SK-N-SH (cell line): Measurements from ENCODE around the gene MPZ. TPM values are rescaled to one million over a fixed set of nuclear protein-coding genes. Genes with fewer than 3 reads are reported as not detected.

Experiments used
- CTCF ChIA-PET: fragments of 300-600, 350-600 bp; formaldehyde crosslinking; extraction: SDS; loops from one replicate; lab custom pipeline; 2021; lab: Yijun Ruan, JAX
- POLR2A ChIA-PET: fragments of 350-600 bp; sonication (Branson Sonifier 250); formaldehyde crosslinking; extraction: SDS; loops from one replicate; lab custom pipeline; 2020; ENCODE audit warnings: antibody characterized with exemption, inconsistent platforms; lab: Yijun Ruan, JAX
- DNase-seq: peaks from one replicate; pipeline ENCODE4 v3.0.0; 2012
- H2AFZ ChIP-seq: fragments of 200-600 bp; sonication (generic); 2 replicates; pipeline ENCODE4 v1.8.1; 2016; ENCODE audit warnings: antibody characterized with exemption, mild to moderate bottlenecking, low read depth
- H3F3A ChIP-seq: fragments of 200-600 bp; sonication (generic); replicated peaks from 2 replicates; pipeline ENCODE3; 2016; ENCODE audit warnings: antibody characterized with exemption, mild to moderate bottlenecking; ENCODE audit not compliant: insufficient read depth
- H3K27ac ChIP-seq, 2 experiments: fragments of 200-500 bp in 1 of 2; fragments of 200-600 bp in 1 of 2; sonication (Bioruptor generic) in 1 of 2; sonication (generic), shearing (Covaris generic) in 1 of 2; 2 replicates each; pipeline versions ENCODE4 v1.5.1 to v1.6.1; 2014 to 2016; ENCODE audit warnings: low read depth in 2 of 2, inconsistent platforms in 1 of 2, low read length in 1 of 2, mild to moderate bottlenecking in 1 of 2, mixed read lengths in 1 of 2
- H3K27me3 ChIP-seq: fragments of 200-600 bp; sonication (generic), shearing (Covaris generic); 2 replicates; pipeline ENCODE4 v1.6.1; 2016; ENCODE audit warnings: mixed run types; ENCODE audit not compliant: insufficient read depth
- H3K36me3 ChIP-seq, 2 experiments: fragments of 200-500 bp in 1 of 2; fragments of 200-600 bp in 1 of 2; sonication (Bioruptor generic) in 1 of 2; sonication (generic) in 1 of 2; replicated peaks in 1 of 2; 2 replicates each; pipeline versions ENCODE3 to v1.5.1; 2014 to 2016; ENCODE audit warnings: low read length in 1 of 2, mild to moderate bottlenecking in 1 of 2; ENCODE audit not compliant: insufficient read depth in 2 of 2, control insufficient read depth in 1 of 2
- H3K4me1 ChIP-seq, 2 experiments: fragments of 200-500 bp in 1 of 2; fragments of 200-600 bp in 1 of 2; sonication (Bioruptor generic) in 1 of 2; sonication (generic), shearing (Covaris generic) in 1 of 2; 2 replicates each; pipeline versions ENCODE4 v1.5.1 to v1.6.1; 2014 to 2016; ENCODE audit warnings: low read depth in 1 of 2, low read length in 1 of 2, mixed run types in 1 of 2; ENCODE audit not compliant: insufficient read depth in 2 of 2, control insufficient read depth in 1 of 2
- H3K4me2 ChIP-seq: fragments of 200-600 bp; sonication (generic), shearing (Covaris generic); 2 replicates; pipeline ENCODE4 v1.6.1; 2017; ENCODE audit warnings: mixed run types
- H3K4me3 ChIP-seq, 2 experiments: fragments of 200-500 bp in 1 of 2; fragments of 200-600 bp in 1 of 2; sonication (Bioruptor generic) in 1 of 2; sonication (generic), shearing (Covaris generic) in 1 of 2; 2 replicates each; pipeline versions ENCODE4 v1.5.1 to v1.8.1; 2014 to 2016; ENCODE audit warnings: low read depth in 2 of 2, inconsistent platforms in 1 of 2, low read length in 1 of 2, mild to moderate bottlenecking in 1 of 2, mixed read lengths in 1 of 2, moderate library complexity in 1 of 2
- H3K79me2 ChIP-seq: fragments of 200-600 bp; sonication (generic); 2 replicates; pipeline ENCODE4 v1.8.1; 2017; ENCODE audit warnings: mild to moderate bottlenecking; ENCODE audit not compliant: insufficient read depth
- H3K9ac ChIP-seq: fragments of 200-600 bp; sonication (generic); 2 replicates; pipeline ENCODE4 v1.6.1; 2017; ENCODE audit warnings: mixed run types
- H3K9me2 ChIP-seq: fragments of 200-600 bp; sonication (generic); 2 replicates; pipeline ENCODE4 v1.6.1; 2017; ENCODE audit warnings: mixed run types
- H3K9me3 ChIP-seq: fragments of 200-600 bp; sonication (generic); 2 replicates; pipeline ENCODE4 v1.6.1; 2017; ENCODE audit warnings: mixed run types, mild to moderate bottlenecking, moderate library complexity
- H4K20me1 ChIP-seq: fragments of 200-600 bp; sonication (generic); 2 replicates; pipeline ENCODE4 v1.6.1; 2017; ENCODE audit warnings: mild to moderate bottlenecking, mixed run types; ENCODE audit not compliant: insufficient read depth
- ELF1 ChIP-seq: IDR thresholded peaks from 2 replicates; pipeline ENCODE4 v1.4.0; 2012
- EZH2phosphoT487 ChIP-seq: fragments of 200-600 bp; sonication (generic); IDR thresholded peaks from 2 replicates; pipeline ENCODE4 v1.6.1; 2017; ENCODE audit warnings: low read depth, mixed run types, mild to moderate bottlenecking, antibody characterized with exemption, moderate library complexity, borderline replicate concordance
- GABPA ChIP-seq: IDR thresholded peaks from 2 replicates; pipeline ENCODE4 v1.4.0; 2012; ENCODE audit warnings: low read depth, mild to moderate bottlenecking
- GATA2 ChIP-seq: sonication (generic); formaldehyde crosslinking; IDR thresholded peaks from 2 replicates; pipeline ENCODE4 v1.5.0; 2020; ENCODE audit warnings: mild to moderate bottlenecking, missing genetic modification reagents
- JUND ChIP-seq: IDR thresholded peaks from 2 replicates; pipeline ENCODE4 v1.4.0; 2012
- RCOR1 ChIP-seq: fragments of 150-350 bp; IDR thresholded peaks from 2 replicates; pipeline ENCODE4 v1.6.1; 2017; ENCODE audit warnings: antibody characterized with exemption, low read length
- RXRA ChIP-seq: IDR thresholded peaks from 2 replicates; pipeline ENCODE4 v1.4.0; 2012; ENCODE audit warnings: low read depth, mild to moderate bottlenecking, borderline replicate concordance
- ZBTB33 ChIP-seq: IDR thresholded peaks from 2 replicates; pipeline ENCODE4 v1.4.0; 2012; ENCODE audit warnings: low read depth, borderline replicate concordance
- WGBS: methylation state at CpG from one replicate; pipeline ENCODE4 v1.1.6; 2017; ENCODE audit warnings: low lambda C conversion rate; 5-methylcytosine and 5-hydroxymethylcytosine counted together
- polyA plus RNA-seq, 3 experiments: library from polyadenylated mRNA; depleted of rRNA; stranded (reverse); fragments of >200 nt; gene quantifications; 2 replicates each; pipeline ENCODE4 v1.2.3, GENCODE V29; 2012
- TF ChIP-seq, protein P1 (sequence below): IDR thresholded peaks from 2 replicates; pipeline ENCODE4; 2012

The MPZ gene
- polyA plus RNA-seq, 1 of the 3 experiments (the other 2 are of a cell fraction): 2.4 TPM

- Histone ChIP-seq H3K27ac (no peak overlapping the region), H3K4me1 (no peaks in the 10 kb centered on the region), H3K9me3 (no peaks in the 10 kb centered on the region), H2AFZ (no peak overlapping the region), H4K20me1 (no peaks in the 10 kb centered on the region), H3K9me2 (no peaks in the 10 kb centered on the region), H3F3A (no peaks in the 10 kb centered on the region), H3K36me3 (peaks cover 46% of the 10 kb centered on the region in 2 experiments), H3K27me3 (no peaks in the 10 kb centered on the region), H3K4me2 (no peak overlapping the region), H3K4me3 (no peak overlapping the region), H3K9ac (no peak overlapping the region), H3K79me2 (no peaks in the 10 kb centered on the region)
- POLR2A ChIA-PET: no interaction called here
- no peak for TF ChIP-seq JUND
- DNase-seq: no peak
- 100% methylated on average over 2 of the region's 2 CpGs for WGBS
- CTCF ChIA-PET: interaction anchor here (1.0 kb wide), 1 partner anchor 25 kb away, joined by 3 read pairs; the partner anchor contains the start of gene CFAP126
These were observed 32.4 kb upstream of the MPZ start for GRCh38 chr1:161342177-161342576.

DNA sequence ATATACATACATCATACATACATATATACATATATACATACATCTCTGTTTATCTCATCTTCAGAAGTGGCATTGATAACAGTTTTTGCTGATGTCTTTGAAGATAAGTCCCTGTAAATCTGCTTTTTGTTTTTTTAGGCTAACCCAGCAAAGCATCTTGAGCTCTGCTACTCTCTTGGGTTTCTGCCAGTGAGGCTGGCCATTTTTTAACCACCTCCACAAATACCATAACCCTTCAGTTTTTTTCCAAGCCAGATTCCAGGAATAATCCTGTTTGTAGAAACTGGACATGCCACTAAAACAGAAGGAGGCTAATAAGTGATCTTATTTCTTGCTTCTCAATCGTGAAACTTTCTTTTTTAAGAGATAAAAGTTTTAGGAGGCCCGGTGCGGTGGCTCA is 26.0 kb upstream of the MPZ start:
- CTCF ChIA-PET: no interaction called here

DNA sequence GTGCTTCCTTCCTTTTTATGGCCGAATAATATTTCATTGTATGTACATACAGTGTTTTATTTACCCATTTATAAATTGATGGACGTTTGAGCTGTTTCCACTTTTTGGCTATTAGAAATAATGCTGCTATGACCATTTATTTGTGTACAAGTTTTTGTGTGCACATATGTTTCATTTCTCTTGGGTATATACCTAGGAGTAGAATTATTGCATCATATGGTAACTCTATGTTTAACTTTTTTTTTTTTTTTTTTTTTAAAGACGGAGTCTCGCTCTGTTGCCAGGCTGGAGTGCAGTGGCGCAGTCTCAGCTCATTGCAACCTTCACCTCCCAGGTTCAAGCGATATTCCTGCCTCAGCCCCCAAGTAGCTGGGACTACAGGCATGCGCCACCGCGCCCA is 23.4 kb upstream of the MPZ start:
- no peak for DNase-seq
- H3K27me3 ChIP-seq: no peaks in the 10 kb centered on the region
- no peak overlapping the region for H3K9ac ChIP-seq
- no peaks in the 10 kb centered on the region for H3K9me2 ChIP-seq
- H4K20me1 ChIP-seq: no peaks in the 10 kb centered on the region
- no peak overlapping the region for H3K4me3 ChIP-seq
- 0 out of 2 replicates have a peak, but pooled peaks cover 4% of the 10 kb centered on the region for H3K79me2 ChIP-seq
- POLR2A ChIA-PET: interaction anchor here (2.0 kb wide), 1 partner anchor 10 kb away, joined by 6 read pairs; no protein-coding TSS in a partner anchor
- no peaks in the 10 kb centered on the region for H3F3A ChIP-seq
- H3K9me3 ChIP-seq: no peaks in the 10 kb centered on the region
- H3K4me1 ChIP-seq: no peaks in the 10 kb centered on the region
- no peak overlapping the region for H3K4me2 ChIP-seq
- 97% methylated on average over 9 of the region's 9 CpGs for WGBS
- H3K27ac ChIP-seq: no peak overlapping the region
- H3K36me3 ChIP-seq: peaks cover 38 to 60% of the 10 kb centered on the region in 2 experiments
- no peak overlapping the region for H2AFZ ChIP-seq
- CTCF ChIA-PET: interaction anchor here (1.9 kb wide), 1 partner anchor 49 kb away, joined by 6 read pairs; no protein-coding TSS in a partner anchor
- TF ChIP-seq ZBTB33 (no peak), RCOR1 (no peak), GABPA (no peak)

More for the DNA sequence above, 26.0 kb upstream of the MPZ start:
- peaks cover 25 to 49% of the 10 kb centered on the region in 2 experiments for H3K36me3 ChIP-seq
- no peaks in the 10 kb centered on the region for H3K9me2 ChIP-seq
- 84% methylated on average over 3 of the region's 3 CpGs for WGBS
- TF ChIP-seq JUND (no peak), RXRA (no peak), ELF1 (no peak), EZH2phosphoT487 (no peak), GATA2 (CRISPR knock-in tag) (no peak)
- TF ChIP-seq, protein P1, sequence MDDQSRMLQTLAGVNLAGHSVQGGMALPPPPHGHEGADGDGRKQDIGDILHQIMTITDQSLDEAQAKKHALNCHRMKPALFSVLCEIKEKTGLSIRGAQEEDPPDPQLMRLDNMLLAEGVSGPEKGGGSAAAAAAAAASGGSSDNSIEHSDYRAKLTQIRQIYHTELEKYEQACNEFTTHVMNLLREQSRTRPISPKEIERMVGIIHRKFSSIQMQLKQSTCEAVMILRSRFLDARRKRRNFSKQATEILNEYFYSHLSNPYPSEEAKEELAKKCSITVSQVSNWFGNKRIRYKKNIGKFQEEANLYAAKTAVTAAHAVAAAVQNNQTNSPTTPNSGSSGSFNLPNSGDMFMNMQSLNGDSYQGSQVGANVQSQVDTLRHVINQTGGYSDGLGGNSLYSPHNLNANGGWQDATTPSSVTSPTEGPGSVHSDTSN: no peak
- H3K27me3 ChIP-seq: no peaks in the 10 kb centered on the region
- H3K4me3 ChIP-seq: no peak overlapping the region
- POLR2A ChIA-PET: no interaction called here
- 0 out of 2 replicates have a peak, but pooled peaks cover 4% of the 10 kb centered on the region for H3K79me2 ChIP-seq
- H3K4me2 ChIP-seq: no peak overlapping the region
- H2AFZ ChIP-seq: no peak overlapping the region
- no peak overlapping the region for H3K9ac ChIP-seq
- no peaks in the 10 kb centered on the region for H4K20me1 ChIP-seq
- DNase-seq: no peak
- no peaks in the 10 kb centered on the region for H3K4me1 ChIP-seq
- H3K27ac ChIP-seq: no peak overlapping the region
- no peaks in the 10 kb centered on the region for H3K9me3 ChIP-seq
- H3F3A ChIP-seq: no peaks in the 10 kb centered on the region
